Tibial nerve (tissue), 4 donors: ENCODE results near the gene SDK2.

Experiments used
- EP300 ChIP-seq, 2 donors: sonication (generic); formaldehyde crosslinking; IDR thresholded peaks; one replicate each; pipeline ENCODE4 v1.6.1; 2017; ENCODE audit warnings: antibody characterized with exemption in 2 of 2, mild to moderate bottlenecking in 1 of 2
- POLR2A ChIP-seq, 2 donors: fragments of 450-650 bp; IDR thresholded peaks; one replicate each; pipeline ENCODE4 v1.6.1; 2017; ENCODE audit warnings: antibody characterized with exemption in 2 of 2, mild to moderate bottlenecking in 2 of 2, moderate library complexity in 2 of 2
- TF ChIP-seq, protein P1 (sequence below), 5 experiments: fragments of 200-600 bp in 3 of 5; fragments of 450-650 bp in 2 of 5; sonication (generic) in 3 of 5; IDR thresholded peaks; one replicate each; pipeline ENCODE4 v1.5.1; 2016 to 2019; ENCODE audit warnings: antibody characterized with exemption in 5 of 5, mild to moderate bottlenecking in 3 of 5, moderate library complexity in 2 of 5

- TF ChIP-seq, protein P1, sequence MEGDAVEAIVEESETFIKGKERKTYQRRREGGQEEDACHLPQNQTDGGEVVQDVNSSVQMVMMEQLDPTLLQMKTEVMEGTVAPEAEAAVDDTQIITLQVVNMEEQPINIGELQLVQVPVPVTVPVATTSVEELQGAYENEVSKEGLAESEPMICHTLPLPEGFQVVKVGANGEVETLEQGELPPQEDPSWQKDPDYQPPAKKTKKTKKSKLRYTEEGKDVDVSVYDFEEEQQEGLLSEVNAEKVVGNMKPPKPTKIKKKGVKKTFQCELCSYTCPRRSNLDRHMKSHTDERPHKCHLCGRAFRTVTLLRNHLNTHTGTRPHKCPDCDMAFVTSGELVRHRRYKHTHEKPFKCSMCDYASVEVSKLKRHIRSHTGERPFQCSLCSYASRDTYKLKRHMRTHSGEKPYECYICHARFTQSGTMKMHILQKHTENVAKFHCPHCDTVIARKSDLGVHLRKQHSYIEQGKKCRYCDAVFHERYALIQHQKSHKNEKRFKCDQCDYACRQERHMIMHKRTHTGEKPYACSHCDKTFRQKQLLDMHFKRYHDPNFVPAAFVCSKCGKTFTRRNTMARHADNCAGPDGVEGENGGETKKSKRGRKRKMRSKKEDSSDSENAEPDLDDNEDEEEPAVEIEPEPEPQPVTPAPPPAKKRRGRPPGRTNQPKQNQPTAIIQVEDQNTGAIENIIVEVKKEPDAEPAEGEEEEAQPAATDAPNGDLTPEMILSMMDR (IDR thresholded peaks at IDR 0.05): no peak
- TF ChIP-seq POLR2A (IDR thresholded peaks at IDR 0.05) (no peak), EP300 (IDR thresholded peaks at IDR 0.05) (no peak)
Observed at GRCh38 chr17:73594025-73594424, 50.2 kb downstream of the SDK2 start.
